AG09319 (cell line): Measurements from ENCODE around the gene EFNA4.
"Not testable (repeated sequence)": the region's sequence is repeated elsewhere in the genome, so short reads cannot be mapped to it uniquely, and the experiment has no call there.

Experiments
- DNase-seq: peaks from one replicate; pipeline ENCODE4 v3.0.0-alpha.2; 2010; ENCODE audit warnings: low read depth; ENCODE audit errors: extremely low read depth
- TF ChIP-seq, protein P1 (sequence below): IDR thresholded peaks from 2 replicates; pipeline ENCODE4 v1.5.1; 2011; ENCODE audit warnings: low read depth, mild to moderate bottlenecking, inconsistent platforms, low read length, moderate library complexity

Gene EFNA4

DNA sequence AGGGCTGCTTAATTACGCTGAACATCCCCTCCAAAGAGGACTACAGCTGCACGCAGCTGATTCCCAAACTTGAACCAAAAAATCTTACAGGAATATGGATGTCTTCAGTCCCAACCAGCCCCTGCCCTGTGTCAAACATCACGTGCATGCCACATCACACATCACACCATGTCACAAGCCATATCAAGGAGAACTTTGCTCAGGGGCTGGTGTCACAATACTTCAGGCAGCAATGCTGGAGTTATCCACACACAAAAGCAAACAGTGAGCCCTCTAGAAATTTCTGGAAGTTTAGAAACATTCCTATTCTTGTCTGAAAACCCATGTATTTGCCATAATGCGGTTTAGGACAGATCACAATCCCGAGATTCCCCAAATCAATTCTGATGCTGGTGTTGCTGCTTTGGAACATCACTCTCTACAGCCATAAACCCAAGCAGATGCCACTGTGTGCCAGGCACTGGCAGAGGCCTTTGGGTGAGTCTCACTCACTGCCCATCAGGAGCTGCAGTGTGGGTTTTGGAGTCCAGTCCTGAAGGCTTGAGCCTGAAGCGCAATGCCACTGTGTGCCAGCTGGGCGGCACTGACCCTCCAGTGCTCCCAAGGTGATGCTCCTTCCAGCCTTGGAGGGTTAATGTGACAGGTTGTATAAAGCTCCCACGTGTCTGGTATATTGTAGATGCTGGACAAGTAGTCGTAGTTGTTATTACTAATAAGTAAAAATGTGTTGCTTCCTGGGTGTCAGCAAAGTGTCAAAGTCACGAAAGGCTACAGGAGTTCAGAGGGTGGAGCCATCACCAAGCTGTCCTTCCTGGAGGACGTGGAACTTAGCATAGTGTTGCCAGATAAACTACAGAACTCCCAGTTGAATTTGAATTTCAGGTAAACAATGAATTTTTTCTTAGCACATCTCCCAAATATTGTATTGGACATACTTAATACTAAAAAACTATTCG is 44.0 kb downstream of the EFNA4 start:
- DNase-seq: no peak
- TF ChIP-seq, protein P1, sequence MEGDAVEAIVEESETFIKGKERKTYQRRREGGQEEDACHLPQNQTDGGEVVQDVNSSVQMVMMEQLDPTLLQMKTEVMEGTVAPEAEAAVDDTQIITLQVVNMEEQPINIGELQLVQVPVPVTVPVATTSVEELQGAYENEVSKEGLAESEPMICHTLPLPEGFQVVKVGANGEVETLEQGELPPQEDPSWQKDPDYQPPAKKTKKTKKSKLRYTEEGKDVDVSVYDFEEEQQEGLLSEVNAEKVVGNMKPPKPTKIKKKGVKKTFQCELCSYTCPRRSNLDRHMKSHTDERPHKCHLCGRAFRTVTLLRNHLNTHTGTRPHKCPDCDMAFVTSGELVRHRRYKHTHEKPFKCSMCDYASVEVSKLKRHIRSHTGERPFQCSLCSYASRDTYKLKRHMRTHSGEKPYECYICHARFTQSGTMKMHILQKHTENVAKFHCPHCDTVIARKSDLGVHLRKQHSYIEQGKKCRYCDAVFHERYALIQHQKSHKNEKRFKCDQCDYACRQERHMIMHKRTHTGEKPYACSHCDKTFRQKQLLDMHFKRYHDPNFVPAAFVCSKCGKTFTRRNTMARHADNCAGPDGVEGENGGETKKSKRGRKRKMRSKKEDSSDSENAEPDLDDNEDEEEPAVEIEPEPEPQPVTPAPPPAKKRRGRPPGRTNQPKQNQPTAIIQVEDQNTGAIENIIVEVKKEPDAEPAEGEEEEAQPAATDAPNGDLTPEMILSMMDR: no peak

DNA sequence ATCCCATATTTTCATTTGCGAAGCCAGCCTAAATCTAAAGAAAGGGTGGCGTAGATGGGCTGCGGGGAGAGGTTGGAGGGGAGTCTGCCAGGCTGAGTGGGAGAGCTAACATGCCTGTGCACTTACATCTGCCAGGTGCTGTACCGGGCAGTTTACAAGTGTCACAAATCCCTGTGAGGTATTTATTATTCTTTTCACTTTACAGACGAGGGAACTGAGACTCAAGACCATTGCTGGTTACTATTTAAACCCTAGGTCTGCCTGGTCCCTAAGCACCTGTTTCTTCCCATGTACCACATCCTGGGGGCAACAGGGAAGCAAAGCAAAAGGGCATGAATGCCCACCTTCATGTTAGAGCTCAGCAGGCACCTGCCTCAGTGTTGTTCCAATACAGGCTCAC is 44.8 kb downstream of the EFNA4 start:
- DNase-seq: no peak
- TF ChIP-seq, protein P1: no peak

DNA sequence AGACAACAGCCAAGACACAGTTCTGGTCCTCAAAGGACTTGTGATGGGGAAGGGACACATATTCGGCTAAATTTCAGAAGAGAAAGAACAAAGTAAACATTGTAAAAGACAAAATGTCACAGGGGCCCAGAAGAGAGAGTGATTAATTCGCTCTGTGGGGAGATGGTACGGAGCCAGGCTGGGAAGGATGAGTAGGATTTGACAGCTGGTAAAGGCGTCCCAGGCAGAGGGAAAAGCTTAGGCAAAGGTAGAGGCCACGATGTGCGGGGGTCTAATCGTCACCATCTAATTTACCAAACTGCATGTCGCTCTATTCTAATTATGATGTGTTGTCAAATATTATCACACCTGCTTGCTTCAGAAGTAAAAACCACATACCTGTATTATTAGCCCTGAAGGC is 46.8 kb downstream of the EFNA4 start:
- TF ChIP-seq, protein P1: no peak

DNA sequence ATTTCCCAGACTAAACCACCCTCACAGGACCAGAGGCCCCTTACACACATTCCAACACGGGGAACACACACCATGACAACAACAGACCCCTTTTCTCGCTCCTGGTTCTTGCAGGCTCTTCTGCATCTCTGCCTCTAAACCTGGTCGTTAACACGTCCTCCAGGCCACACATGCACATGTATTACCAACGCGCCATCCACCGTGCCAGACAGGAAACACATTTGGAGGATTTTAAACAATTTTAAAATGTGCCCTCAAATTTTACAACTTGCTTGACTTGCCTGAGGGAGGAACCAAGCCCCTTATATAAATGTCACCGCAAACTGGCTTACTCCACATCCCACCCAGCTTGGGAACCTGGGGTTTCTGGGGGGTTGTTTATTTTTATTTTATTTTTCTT is 47.3 kb downstream of the EFNA4 start:
- DNase-seq: no peak
- TF ChIP-seq, protein P1: no peak

More for the DNA sequence above, 46.8 kb downstream of the EFNA4 start:
- no peak for DNase-seq

DNA sequence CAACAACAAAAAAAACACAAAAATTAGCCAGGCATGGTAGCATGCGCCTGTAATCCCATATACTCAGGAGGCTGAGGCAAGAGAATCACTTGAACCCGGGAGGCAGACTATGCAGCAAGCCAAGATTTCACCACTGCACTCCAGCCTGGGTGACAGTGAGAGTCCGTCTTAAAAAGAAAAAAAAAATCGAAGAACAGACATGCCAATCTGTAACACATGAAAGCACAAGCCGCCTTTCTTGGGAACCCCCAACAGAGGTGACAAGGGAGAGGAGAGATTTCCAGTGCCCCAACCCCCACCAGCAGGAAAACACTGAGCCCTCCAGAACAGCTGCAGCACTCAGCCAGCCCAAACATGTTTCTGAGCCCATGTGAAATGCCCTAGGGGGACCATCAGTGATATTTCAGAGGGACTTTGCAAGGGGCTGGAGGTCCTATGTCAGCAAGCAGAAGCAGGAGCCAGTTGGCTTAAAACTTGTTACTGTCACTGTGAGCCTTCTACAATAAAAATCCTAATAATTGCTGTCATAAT is 50.0 kb downstream of the EFNA4 start:
- no peak for DNase-seq
- TF ChIP-seq, protein P1: no peak

DNA sequence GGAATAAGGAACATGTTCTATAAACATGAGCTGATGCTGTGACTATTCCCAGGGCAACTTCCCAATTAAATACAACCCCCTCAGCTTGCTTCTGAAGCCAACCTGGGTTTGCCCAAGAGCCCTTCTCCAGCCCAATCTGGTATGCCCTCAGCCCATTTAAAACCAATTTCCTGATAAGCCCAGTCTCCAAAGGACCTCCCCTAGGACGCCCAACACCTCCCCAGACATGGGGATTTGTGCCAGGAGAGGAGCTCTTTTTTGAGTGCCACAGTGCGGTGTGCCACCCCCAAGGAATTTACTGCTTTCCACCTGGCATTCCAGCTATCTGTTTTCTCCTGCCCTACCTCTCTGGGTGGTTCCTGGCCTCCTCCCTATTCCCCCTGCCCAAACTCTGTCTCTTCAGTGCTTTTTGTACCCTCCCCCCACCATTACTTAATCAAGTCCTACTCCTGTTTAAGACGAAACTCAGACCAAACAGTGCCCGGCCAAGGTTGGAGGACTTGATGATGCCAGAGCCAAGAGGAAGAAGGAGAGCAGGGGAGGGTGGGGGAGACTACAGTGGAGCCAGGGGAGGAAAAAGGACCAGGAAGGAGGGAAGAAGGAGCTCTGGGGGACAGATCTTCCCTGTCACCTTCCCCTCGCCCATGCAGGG is 52.7 kb downstream of the EFNA4 start:
- TF ChIP-seq, protein P1: no peak

DNA sequence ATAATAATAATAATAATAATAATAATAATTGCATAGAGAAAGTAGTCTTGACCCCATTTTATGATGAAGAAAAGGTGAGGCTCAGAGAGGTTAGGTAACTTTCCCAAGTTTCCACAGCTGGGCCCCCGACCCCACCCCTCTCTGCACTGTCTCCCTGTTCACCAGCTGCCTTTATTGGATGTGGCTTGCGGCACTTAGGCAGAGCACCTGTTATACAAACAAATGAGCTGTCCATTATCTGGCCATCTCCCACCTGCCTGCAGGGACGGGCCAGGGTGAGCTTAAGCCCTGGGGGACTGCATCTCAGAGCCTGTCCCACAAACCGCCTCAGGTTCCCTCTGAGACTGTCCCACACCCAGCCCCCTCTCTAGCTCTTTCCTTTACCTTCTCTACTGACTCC is 54.1 kb downstream of the EFNA4 start:
- no peak for DNase-seq
- TF ChIP-seq, protein P1: no peak

More for the DNA sequence above, 52.7 kb downstream of the EFNA4 start:
- no peak for DNase-seq

DNA sequence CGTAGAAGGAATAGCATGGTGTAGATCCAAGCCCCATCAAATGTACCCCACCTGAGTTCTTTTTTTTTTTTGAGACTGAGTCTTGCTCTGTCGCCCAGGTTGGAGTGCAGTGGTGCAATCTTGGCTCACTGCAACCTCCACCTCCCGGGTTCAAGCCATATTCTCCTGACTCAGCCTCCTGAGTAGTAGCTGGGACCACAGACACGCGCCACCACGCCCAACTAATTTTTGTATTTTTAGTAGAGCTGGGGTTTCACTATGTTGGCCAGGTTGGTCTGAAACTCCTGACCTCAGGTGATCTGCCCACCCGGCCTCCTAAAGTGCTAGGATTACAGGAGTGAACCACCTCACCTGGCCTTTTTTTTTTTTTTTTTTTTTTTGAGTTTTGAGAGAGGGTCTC is 54.5 kb downstream of the EFNA4 start:
- DNase-seq: not testable (repeated sequence)
